GM19468 (cell line): ENCODE data around the gene CDH4.

Source experiments
- ATAC-seq: cut with Tn5 transposase; IDR thresholded peaks from one replicate; pipeline ENCODE4 v1.9.1; 2021; ENCODE audit warnings: mild to moderate bottlenecking, moderate library complexity, moderate number of reproducible peaks; ENCODE audit not compliant: unreplicated experiment; ENCODE audit errors: extremely low read depth

CDH4 gene

DNA sequence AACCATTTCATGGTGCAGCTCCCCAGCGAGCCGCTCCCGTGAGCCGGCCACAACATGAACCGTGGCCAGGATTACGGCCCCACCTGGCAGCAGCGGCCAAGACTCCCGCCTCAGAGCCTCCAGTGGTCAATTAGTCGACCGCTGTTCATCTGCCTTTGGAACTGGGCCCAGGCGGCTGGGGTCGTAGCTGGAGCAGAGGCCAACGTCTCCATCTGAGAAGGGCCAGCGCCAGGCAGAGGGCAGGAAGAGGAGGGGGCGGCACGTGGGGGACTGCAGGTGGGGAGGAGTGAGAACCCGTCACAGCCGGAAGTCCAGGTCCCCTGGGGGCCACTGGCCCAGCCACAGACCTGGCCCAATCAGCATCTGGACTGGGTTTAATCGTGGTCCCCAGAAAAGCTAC, 629.4 kb downstream of the CDH4 start:
- ATAC-seq = no peak

DNA sequence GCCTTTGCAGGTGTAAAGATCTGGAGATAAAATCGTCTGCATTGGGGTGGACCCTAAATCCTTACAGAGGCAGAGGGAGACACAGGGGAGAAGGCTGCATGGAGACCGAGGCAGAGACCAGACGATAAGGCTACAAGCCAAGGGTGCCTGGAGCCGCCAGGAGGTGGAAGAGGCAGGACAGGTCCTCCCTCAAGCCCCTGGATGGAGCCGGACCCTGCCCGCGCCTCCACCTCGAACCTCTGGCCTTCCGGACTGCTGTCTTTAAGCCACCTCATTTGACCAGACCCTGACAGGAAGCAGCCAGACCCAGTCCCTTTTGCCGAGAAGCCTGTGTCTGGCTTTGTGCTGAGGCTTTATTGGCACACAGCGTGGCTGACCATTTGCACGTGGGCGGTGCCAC, 629.8 kb downstream of the CDH4 start:
- ATAC-seq = no peak

DNA sequence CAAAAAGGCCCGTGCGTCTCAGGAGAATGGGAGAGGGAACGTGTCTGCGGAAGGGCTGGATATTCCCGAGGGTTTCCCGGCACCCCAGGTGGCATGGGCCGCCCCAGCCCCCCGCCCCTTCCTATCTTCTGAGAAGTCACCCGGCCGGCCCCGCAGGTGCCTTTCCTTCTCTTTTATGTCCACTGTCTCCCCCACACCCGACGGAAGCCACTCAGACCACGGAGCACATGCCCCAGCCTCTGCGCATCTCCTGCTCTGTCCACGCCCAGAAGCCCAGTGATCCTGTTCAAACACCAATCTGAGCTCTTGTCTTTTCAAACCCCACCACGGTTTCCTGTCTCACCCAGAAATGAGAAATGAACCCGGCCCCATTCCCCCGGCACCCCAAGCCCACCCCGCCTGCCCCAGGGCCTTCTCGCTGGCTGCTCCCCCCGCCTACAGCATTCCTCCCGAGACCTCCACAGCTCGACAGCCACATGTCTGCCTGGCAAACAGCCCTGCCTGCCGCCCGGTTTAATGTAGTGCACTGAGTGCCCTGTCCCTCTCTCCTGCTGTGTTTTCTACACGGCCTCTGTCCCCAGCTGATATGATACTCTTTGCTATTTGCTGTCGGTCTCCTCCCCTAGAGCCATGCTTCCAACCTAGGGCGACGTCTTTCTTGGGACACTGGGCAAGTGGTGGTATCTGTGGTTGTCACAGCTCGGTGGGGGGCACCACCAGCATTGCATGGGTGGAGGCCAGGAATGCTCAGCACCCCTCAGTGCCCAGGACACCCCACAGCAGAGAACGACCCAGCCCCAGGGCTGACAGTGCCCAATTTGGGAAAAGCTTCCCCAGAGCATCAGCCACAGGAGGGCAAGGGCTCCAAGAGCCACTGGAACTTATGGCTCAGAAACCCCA, 630.9 kb downstream of the CDH4 start:
- ATAC-seq = no peak

DNA sequence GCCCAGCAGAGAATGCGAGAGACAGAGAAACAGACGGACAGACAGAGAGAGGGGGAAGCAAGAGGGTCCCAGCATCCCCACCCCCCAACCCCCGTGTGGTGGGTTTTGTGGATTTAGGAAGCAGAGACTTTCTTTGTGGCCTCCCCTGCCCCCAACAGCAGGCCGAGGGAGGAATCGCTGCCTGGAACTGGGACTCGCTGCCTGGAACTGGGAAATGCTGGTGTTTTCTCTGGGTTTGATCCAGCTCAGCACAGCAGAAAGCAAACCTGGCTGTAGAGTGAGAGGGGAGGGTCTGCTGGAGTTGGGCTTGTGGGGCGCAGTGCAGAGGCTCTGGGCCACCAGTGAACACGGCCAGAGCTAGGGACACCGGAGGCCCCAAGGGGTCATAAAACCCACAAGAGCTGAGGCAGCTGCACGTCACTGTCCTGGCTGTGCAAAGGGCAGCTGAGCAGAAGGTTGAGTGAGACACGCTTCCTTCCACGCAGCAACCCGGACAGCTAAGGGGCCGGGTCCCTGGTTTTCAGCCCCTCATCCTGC, 631.9 kb downstream of the CDH4 start:
- ATAC-seq = no peak

DNA sequence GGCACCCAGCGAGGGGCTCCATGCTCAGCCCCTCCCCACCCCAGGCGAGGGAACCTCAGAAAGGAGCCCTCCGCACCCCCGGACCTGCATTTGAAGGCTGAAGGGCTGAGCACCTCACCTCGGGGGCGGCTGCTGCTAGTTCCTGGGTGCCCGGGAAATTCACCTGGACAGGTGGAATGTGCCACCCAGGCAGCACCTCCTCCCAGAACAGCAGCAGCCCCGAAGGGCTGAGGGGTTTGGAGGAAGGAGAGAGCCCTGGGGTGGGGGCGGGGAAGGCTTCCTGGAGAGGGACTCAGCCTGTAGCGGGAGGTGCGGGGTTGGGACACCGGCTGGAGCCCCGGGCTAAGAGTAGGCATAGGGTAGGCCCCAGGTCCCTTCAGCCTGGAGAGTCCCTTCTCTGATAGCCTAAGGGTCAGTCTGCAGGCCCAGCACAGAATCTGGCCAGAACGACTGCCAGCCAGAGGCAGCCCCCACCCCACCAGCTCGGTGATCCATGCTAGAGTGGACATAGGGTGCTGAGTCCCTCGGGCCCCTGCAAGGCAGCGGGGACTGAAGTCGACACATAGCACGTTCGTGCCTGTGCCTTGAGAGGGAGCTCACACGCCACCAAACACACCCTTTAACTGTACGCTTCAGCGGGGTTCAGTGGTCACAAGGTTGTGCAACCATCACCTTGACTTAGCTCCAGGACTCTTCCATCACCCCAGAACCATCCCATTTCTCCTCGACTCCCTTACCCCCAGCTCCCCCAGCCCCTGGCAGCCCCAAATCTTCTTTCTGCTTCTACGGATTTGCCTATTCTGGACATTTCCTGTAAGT, 632.7 kb downstream of the CDH4 start:
- ATAC-seq = no peak

DNA sequence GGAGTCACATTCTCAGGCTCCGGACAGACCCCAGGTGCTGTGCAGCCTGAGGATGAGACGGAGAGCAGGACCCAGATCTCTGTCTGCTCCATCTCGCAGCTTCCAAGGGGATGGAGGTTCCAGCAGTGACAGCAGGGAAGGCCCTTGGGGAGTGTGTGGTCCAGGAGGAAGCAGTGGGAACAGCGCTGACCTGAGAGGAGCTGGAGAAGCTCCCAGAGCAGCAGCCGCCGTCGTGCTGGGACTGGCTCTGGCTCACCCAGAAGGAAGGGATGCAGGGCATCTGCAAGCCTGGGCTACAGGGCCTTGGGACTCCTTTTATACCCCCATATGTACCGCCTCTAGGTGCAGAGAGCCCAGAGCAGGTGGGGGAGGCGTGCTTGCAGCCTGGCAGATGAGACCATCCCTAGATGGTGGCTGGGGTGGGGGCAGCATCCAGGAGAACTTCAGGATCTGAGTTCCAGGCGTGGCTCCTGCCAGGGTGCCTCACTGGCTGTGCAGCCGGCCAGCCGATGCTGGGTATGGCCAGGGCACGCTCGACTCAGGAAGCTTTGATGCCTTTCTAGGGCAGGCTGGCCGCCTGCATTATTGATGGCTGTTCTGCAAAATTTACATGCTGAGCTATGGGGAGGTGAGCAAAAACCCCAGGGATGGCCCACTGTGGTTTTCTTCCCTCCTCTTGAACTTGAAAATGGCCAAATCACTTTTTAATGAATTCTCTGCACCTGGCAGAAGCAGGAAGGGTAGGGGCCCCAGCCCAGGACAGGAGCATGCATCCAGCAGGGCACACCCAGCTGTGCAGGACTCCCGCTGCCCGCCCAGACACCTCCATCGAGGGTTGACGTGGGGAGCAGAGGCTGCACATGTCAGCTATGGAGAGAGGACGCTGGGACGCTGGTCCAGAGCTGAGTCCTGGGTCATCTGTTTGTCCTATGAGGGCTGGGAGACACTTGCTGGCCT, 634.0 kb downstream of the CDH4 start:
- ATAC-seq = no peak

DNA sequence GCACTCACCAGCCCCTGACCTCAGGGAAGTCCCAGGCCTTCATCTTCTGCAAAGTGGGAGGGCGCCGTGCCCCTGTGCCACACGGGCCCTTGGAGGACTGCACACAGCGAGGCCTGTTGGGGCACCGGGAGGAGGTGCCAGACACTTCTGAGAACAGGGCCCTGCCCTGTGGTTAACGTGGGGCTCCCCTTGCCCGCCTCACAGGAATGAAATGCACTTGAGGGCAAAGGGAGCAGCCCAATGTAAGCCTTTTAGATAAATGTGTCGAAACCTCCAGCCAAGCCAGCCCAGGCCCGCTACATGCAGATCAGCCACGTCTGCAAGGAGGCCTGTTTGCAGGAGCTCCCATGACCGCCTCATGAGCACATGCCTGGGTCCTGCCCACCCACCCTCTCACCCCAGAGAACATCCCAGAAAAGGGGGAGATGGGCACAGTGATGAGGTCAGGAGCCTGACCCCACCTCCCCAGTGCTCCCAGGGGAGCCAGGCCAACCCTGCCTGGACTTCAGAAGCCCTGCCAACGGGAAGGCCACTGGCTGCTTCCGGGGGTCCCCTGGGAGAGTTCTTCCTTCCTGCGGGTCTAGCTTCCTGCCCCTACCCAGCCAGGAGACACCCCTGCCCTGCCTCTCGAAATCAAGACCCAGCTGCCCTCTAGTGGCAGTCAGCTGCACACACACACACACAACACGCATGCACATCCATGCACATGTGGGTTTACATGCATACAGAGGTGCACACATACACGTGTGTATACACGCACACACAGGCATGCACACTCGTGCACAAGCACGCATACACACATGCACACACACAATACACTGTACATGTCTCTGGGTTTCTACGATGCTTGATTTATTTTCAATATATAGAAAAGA, 634.9 kb downstream of the CDH4 start:
- no peak for ATAC-seq

DNA sequence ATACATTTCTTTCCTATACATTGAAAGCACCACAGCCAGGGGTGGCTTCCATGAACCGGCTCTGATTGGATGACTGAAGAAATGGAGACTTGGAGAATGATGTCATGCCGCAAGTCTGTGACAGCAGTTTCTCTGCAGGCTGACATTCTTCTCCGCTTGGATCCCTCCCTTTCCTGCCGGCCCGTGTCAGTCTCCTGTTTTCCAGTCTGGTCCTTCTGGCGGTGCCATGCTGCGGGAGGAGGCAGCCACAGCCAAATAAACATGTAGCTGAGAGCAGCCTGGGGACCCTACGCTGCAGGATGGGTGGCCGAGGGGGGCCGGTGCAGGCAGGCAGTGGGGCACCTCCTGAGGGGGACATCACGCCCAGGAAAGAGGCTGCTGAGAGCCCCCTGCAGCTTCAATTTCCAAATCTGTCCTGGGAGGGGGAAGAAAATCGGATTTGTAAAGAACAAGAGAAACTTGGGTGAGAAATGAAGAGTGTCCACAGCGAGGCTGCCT, 635.6 kb downstream of the CDH4 start:
- no peak for ATAC-seq

DNA sequence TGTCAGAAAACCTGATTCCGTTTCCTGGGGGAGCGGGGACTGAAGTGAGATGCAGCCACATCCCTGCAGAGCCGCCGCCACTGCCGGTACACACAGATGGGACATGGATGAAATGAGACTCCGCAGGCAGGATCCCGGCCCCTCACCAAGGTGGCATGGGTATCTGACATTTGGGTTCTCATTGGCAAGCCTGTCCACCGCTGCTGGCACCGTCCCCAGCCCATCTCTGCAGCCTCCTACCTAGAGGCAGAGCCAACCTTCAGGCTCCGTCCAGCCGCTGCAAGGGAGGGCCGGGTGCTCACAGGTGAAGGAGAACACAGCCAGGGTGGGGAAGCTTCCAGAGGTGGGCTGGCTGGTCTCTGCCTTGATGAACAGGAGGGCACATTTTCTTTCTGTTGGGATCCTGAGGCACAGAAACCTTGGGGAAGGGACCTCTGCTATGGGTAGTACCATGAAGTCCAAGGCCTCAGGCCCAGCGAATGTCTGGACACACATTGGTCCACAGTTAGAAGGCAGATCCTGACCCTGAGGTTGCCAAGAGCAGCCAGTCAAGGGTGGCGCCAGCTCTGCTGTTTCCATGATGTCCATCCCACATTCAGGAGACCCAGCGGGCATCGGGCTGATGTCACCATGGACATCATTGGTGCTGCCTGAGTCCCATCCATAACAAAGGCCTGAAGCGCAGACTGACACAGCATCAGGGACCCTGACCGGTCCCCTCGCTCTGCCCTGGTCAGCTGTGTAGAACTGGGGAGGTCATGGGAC, 636.2 kb downstream of the CDH4 start:
- no peak for ATAC-seq

DNA sequence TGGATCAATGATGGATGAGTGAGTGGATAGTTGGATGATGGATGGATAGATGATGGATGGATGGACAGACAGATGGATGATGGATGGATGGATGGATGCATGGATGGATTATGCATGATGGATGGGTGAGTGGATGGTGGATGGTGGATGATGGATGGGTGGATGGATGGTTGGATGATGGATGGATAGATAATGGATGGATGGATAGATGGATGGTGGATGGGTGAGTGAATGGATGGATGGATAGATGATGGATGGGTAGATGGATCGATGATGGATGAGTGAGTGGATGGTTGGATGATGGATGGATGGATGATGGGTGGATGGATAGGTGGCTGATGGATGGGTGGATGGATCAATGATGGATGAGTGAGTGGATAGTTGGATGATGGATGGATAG, 637.6 kb downstream of the CDH4 start:
- no peak for ATAC-seq

DNA sequence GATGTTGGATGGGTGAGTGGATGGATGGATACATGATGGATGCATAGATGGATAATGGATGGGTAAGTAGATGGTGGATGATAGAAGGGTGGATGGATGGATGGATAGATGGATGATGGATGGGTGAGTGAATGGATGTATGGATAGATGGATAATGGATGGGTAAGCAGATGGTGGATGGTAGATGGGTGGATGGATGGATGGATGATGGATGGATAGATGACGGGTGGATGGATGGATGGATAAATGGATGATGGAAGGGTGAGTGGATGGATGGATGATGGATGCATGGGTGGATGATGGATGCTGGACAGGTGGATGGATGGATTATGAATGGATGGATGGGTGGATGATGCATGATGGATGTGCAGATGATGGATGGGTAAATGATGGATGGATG, 638.1 kb downstream of the CDH4 start:
- no peak for ATAC-seq

DNA sequence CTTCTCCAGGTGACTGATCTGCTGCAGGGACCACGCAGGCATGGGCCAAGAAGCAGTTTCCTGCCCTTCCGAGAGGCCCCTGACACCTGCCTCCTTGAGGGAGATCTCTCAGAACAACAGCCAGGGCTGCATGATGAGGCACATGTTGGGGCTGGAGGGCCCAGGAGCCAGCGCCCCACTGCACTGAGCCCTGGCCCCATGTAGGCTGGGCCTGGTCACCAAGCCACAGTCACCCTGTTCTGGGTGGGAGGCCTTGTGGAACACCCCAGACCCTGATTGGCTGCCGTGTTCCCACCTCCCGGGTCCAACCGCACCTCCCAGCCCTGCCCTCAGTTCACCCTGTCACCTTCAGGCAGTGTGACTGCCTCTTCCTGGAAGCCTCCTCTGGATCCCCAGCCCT, 639.4 kb downstream of the CDH4 start:
- no peak for ATAC-seq

DNA sequence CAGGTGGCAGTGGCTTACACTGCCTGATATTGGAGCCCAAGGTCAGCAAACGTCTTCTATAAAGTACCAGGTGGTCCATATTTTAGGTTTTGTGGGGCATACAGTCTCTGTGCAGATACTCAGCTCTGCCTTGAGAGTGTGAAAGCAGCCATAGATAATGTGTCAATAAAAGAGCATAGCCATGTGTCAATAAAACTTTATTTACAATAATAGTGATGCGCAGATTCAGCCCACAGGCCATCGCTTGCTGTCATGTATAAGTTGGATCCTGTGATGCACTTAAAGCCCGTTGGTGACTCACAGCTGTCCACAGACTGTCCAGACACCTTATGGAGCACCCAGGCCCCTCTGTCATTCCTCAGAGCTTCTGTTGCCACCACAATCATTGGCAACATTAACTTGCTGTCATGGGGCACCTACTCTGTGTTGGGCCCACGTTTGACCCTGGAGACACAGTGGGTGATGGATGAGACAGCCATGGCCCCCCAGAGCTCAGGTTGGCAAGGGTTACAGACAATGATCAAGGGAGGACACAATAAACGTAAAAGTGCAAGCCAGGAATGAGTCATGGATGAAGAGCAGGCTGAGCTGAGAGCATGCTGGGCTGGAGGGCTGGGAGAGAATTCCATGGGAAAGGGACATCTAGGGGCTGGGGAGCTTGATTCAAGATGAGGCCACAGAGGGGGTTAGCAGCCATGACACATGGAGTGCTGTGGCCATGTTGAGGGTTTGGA, 640.0 kb downstream of the CDH4 start:
- no peak for ATAC-seq

DNA sequence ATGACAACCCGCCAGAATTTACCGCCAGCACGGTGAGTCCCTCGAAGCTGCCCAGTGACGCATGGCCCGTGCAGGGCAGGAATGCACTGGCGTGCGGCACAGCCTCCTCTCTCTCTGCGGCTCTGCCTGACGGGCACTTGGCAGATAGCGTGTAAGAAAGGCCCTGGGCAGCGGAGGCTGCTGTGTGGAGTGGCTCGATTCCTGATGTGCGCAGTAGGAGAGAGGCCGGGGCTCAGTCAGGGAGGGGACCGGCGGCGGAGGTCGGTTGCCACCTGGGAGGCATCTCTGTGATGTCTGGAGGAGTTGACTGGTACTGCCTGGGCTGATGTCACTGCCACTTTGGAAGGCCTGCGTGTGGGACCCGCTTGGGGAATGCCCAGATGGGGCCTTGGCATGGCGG, 643.0 kb downstream of the CDH4 start:
- ATAC-seq = no peak

DNA sequence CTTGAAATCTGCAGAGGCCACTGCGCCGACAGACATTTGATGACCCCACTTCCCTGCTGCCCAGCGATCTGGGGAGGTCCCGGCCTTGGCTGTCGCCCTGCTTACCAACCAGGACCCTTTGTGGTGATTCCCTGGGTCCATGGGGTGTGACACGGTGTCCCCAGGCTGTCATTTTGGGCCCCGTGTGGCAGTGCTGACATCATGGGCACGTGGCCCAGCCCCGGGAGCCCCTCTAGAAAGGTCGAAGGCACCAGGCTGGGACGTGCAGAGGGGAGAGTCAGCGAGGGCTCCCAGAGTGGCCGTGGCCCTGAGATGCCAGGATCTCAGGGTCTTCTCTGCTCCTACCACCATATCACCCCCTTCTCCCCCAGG, 643.6 kb downstream of the CDH4 start:
- ATAC-seq = no peak

DNA sequence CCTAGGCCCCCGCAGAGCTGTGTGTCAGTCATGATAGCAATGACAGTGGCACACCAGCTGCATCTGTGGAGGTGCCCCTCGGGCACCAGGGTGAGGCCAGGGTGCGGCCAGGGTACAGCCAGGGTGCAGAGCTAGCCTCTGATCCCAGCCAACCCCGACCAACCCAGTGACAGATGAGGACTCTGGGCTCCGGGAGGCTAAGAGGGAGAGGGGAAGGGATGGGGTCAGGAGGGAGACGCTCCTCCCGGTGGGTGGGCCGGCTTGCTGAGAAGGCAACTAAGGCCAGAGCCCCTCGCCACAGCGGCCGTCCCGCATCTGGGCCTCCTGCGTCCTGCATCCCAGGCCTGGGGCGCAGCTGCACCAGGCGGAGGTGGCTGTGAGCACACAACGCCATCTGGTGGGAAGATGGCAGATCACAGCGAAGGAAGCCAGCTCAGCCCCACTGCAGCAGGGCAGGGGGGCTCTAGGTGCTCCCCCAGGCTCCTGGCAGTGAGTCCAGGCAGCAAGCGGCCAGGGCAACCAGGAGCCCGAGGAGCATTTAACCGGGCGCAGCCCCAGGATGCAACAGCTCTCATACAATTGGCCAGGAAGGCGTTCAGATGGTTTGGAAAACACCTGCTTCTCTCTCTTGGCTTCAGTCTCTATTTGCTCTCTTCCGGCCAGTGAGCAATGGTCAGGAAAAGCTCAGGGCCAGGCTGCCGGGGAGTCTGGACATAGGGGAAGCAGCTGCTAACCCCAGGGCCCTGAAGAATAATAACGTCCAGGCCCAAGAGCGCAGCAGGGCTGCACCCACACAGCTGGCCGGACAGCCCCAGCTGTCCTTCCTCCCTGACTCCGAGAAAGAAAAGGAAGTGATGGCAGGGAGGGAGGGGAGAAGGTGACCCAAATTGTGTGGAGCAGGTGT, 644.2 kb downstream of the CDH4 start:
- no peak for ATAC-seq
